Loucy (cell line): Measurements from ENCODE around the gene POLR3K.

Experiments
- EZH2phosphoT487 ChIP-seq: fragments of 200-600 bp; IDR thresholded peaks from 2 replicates; pipeline ENCODE4 v1.6.1; 2018; ENCODE audit warnings: antibody characterized with exemption, mild to moderate bottlenecking, moderate library complexity, borderline replicate concordance
- TF ChIP-seq, protein P1 (sequence below): fragments of 200-600 bp; sonication (generic); conservative IDR thresholded peaks from 2 replicates; pipeline ENCODE4 v1.5.1; 2014; ENCODE audit warnings: mild to moderate bottlenecking, antibody characterized with exemption, low read length

DNA sequence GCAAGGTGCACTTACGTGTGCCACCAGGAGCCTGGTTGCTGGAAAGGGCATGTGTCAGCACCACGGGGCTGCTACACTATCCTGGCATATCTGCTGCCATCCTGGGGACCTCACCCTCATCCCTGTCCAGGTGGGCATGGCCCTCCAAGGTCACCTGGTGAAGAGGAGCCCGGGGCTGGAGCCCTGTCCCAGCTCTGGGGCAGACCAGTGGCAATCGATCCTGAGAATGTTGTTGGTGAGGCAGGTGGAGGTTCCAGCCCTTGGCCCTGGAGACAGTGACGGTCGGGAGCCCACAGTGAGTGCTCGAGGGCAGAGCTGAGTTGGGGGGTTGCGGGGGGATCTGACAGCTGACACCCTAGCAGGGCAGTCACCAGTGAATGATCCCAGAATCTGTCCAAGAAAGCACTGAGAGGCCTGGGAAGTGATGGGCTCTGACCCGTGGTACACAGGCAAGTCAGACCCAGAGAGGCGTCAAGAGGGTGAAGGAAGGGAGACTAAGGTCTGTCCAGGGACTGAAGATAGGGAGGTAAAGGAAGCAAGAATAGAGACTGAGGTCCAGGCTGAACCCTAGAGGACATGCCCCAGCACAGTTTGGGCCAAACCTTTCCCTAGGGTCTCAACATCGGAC lies 17.6 kb downstream of the POLR3K start:
- TF ChIP-seq, protein P1, sequence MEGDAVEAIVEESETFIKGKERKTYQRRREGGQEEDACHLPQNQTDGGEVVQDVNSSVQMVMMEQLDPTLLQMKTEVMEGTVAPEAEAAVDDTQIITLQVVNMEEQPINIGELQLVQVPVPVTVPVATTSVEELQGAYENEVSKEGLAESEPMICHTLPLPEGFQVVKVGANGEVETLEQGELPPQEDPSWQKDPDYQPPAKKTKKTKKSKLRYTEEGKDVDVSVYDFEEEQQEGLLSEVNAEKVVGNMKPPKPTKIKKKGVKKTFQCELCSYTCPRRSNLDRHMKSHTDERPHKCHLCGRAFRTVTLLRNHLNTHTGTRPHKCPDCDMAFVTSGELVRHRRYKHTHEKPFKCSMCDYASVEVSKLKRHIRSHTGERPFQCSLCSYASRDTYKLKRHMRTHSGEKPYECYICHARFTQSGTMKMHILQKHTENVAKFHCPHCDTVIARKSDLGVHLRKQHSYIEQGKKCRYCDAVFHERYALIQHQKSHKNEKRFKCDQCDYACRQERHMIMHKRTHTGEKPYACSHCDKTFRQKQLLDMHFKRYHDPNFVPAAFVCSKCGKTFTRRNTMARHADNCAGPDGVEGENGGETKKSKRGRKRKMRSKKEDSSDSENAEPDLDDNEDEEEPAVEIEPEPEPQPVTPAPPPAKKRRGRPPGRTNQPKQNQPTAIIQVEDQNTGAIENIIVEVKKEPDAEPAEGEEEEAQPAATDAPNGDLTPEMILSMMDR: no peak
- no peak for TF ChIP-seq EZH2phosphoT487
